IMR-90 (cell line): ENCODE data around the gene PPP1CB. TPM values are rescaled to one million over a fixed set of nuclear protein-coding genes. Genes with fewer than 3 reads are reported as not detected.

ENCODE experiments used
- ATAC-seq: fragments of 200-7000 bp; cut with Tn5 transposase; 2 replicates; pipeline ENCODE4 v1.9.1; 2020; ENCODE audit warnings: low read depth, mild to moderate bottlenecking, moderate library complexity
- BruUV-seq: library from RNA; stranded (reverse); fragments of 400-500 nt; replicated peaks from 2 replicates; lab custom pipeline; 2021; lab: Mats Ljungman, UMichigan
- CTCF ChIA-PET: fragments of 300-600 bp; formaldehyde crosslinking; extraction: SDS; loops from one replicate; lab custom pipeline; 2021; ENCODE audit warnings: antibody characterized with exemption; lab: Yijun Ruan, JAX
- POLR2A ChIA-PET: fragments of 300-600 bp; sonication (Branson Sonifier 250); formaldehyde crosslinking; loops from one replicate; lab custom pipeline; 2022; ENCODE audit warnings: antibody characterized with exemption; ENCODE audit not compliant: unreplicated experiment; lab: Charles Lee
- DNase-seq: peaks from one replicate; pipeline ENCODE4 v3.0.0; 2013
- H2AFZ ChIP-seq: replicated peaks from 2 replicates; pipeline ENCODE3; 2013; ENCODE audit warnings: low read length, mild to moderate bottlenecking; ENCODE audit not compliant: poor library complexity
- H2AK5ac ChIP-seq: 2 replicates; pipeline ENCODE4 v1.6.1; 2013; ENCODE audit warnings: low read depth, low read length, inconsistent platforms
- H2AK9ac ChIP-seq: replicated peaks from 2 replicates; pipeline ENCODE3; 2013; ENCODE audit warnings: mild to moderate bottlenecking, low read depth, low read length, moderate library complexity; ENCODE audit not compliant: poor library complexity
- H2BK120ac ChIP-seq: 2 replicates; pipeline ENCODE4 v1.6.1; 2013; ENCODE audit warnings: low read depth, low read length, inconsistent platforms
- H2BK15ac ChIP-seq: 3 replicates; pipeline ENCODE4 v1.6.1; 2013; ENCODE audit warnings: low read depth, low read length, inconsistent platforms
- H2BK20ac ChIP-seq: 2 replicates; pipeline ENCODE4 v1.6.1; 2013; ENCODE audit warnings: low read depth, mild to moderate bottlenecking, inconsistent platforms, low read length, moderate library complexity
- H2BK5ac ChIP-seq: 2 replicates; pipeline ENCODE4 v1.6.1; 2013; ENCODE audit warnings: mild to moderate bottlenecking, low read depth, low read length, inconsistent platforms; ENCODE audit not compliant: poor library complexity, severe bottlenecking
- H3K14ac ChIP-seq: replicated peaks from 2 replicates; pipeline ENCODE4 v1.6.1; 2013; ENCODE audit warnings: low read depth, low read length, inconsistent platforms
- H3K18ac ChIP-seq: 2 replicates; pipeline ENCODE4 v1.6.1; 2013; ENCODE audit warnings: low read depth, low read length, control low read depth
- H3K23ac ChIP-seq: 2 replicates; pipeline ENCODE4 v1.6.1; 2013; ENCODE audit warnings: low read depth, low read length, inconsistent platforms
- H3K27ac ChIP-seq: 2 replicates; pipeline ENCODE4 v1.5.1; 2013; ENCODE audit warnings: mild to moderate bottlenecking, control low read depth, low read length; ENCODE audit not compliant: insufficient read depth
- H3K27me3 ChIP-seq: 2 replicates; pipeline ENCODE4 v1.6.1; 2013; ENCODE audit warnings: low read length; ENCODE audit not compliant: control insufficient read depth, insufficient read depth
- H3K36me3 ChIP-seq: 2 replicates; pipeline ENCODE4 v1.6.1; 2013; ENCODE audit warnings: low read length, mixed read lengths; ENCODE audit not compliant: control insufficient read depth, insufficient read depth
- H3K4ac ChIP-seq: 2 replicates; pipeline ENCODE4 v1.6.1; 2013; ENCODE audit warnings: low read depth, low read length, inconsistent platforms
- H3K4me1 ChIP-seq: 2 replicates; pipeline ENCODE4 v1.6.1; 2013; ENCODE audit warnings: low read length, mixed read lengths; ENCODE audit not compliant: control insufficient read depth, insufficient read depth
- H3K4me2 ChIP-seq: 2 replicates; pipeline ENCODE4 v1.6.1; 2013; ENCODE audit warnings: low read depth, mild to moderate bottlenecking, control low read depth, low read length, moderate library complexity
- H3K4me3 ChIP-seq: 2 replicates; pipeline ENCODE4 v1.5.1; 2013; ENCODE audit warnings: low read depth, mild to moderate bottlenecking, control low read depth, low read length, moderate library complexity; ENCODE audit not compliant: insufficient read depth
- H3K56ac ChIP-seq: 2 replicates; pipeline ENCODE4 v1.6.1; 2013; ENCODE audit warnings: low read length, inconsistent platforms; ENCODE audit not compliant: insufficient read depth; ENCODE audit errors: extremely low read depth
- H3K79me1 ChIP-seq, 2 experiments: 2 replicates each; pipeline ENCODE4 v1.6.1; 2013; ENCODE audit warnings: low read length in 2 of 2, inconsistent platforms in 1 of 2, low read depth in 1 of 2
- H3K9ac ChIP-seq: 2 replicates; pipeline ENCODE4 v1.6.1; 2013; ENCODE audit warnings: low read depth, low read length, control low read depth
- H3K9me1 ChIP-seq: 2 replicates; pipeline ENCODE4 v1.6.1; 2013; ENCODE audit warnings: low read length, inconsistent platforms; ENCODE audit not compliant: insufficient read depth
- H3K9me3 ChIP-seq: 2 replicates; pipeline ENCODE4 v1.6.1; 2013; ENCODE audit warnings: low read length; ENCODE audit not compliant: control insufficient read depth, insufficient read depth
- H4K20me1 ChIP-seq: 2 replicates; pipeline ENCODE4 v1.6.1; 2013; ENCODE audit warnings: low read length, inconsistent platforms; ENCODE audit not compliant: insufficient read depth
- H4K5ac ChIP-seq: 2 replicates; pipeline ENCODE4 v1.6.1; 2013; ENCODE audit warnings: mild to moderate bottlenecking, low read depth, low read length, control low read depth
- H4K8ac ChIP-seq, 2 experiments: 2 replicates each; pipeline ENCODE4 v1.6.1; 2013; ENCODE audit warnings: low read depth in 2 of 2, low read length in 2 of 2, control low read depth in 1 of 2, inconsistent platforms in 1 of 2
- H4K91ac ChIP-seq: 2 replicates; pipeline ENCODE4 v1.6.1; 2013; ENCODE audit warnings: low read depth, low read length, inconsistent platforms; ENCODE audit not compliant: insufficient read depth
- BHLHE40 ChIP-seq: fragments of 150-350 bp; IDR thresholded peaks from 2 replicates; pipeline ENCODE4 v1.6.1; 2016; ENCODE audit warnings: mild to moderate bottlenecking, low read depth, low read length
- CHD1 ChIP-seq: IDR thresholded peaks from 2 replicates; pipeline ENCODE4 v1.6.1; 2012; ENCODE audit warnings: low read depth, low read length, improper control_type of control experiment
- ELK1 ChIP-seq: fragments of 150-350 bp; IDR thresholded peaks from 2 replicates; pipeline ENCODE4 v1.6.1; 2016; ENCODE audit warnings: low read depth, mild to moderate bottlenecking, low read length, moderate library complexity, borderline replicate concordance
- FOS ChIP-seq: fragments of 150-350 bp; IDR thresholded peaks from 2 replicates; pipeline ENCODE4 v1.6.1; 2016; ENCODE audit warnings: low read depth, low read length
- MAFK ChIP-seq: IDR thresholded peaks from 2 replicates; pipeline ENCODE4 v1.6.1; 2012; ENCODE audit warnings: low read depth, low read length, improper control_type of control experiment
- MXI1 ChIP-seq: IDR thresholded peaks from 2 replicates; pipeline ENCODE4 v1.6.1; 2012; ENCODE audit warnings: low read depth, mild to moderate bottlenecking, low read length, moderate library complexity, borderline replicate concordance
- NFE2L2 ChIP-seq: fragments of 150-350 bp; IDR thresholded peaks from 2 replicates; pipeline ENCODE4 v1.6.1; 2016; ENCODE audit warnings: low read depth, mild to moderate bottlenecking, low read length
- RFX5 ChIP-seq: IDR thresholded peaks from 2 replicates; pipeline ENCODE4 v1.8.0; 2012; ENCODE audit warnings: low read depth, mild to moderate bottlenecking, low read length, moderate library complexity
- SMC3 ChIP-seq: fragments of 150-350 bp; IDR thresholded peaks from 2 replicates; pipeline ENCODE4 v1.6.1; 2016; ENCODE audit warnings: low read depth, mild to moderate bottlenecking, antibody characterized with exemption, low read length, moderate library complexity
- USF2 ChIP-seq: fragments of 150-350 bp; IDR thresholded peaks from 2 replicates; pipeline ENCODE4 v1.6.1; 2017; ENCODE audit warnings: mild to moderate bottlenecking, antibody characterized with exemption, low read length, low read depth
- WGBS, 2 experiments: methylation state at CpG; one replicate each; pipeline versions ENCODE4 v1.1.5 to v1.1.7; 2013; ENCODE audit warnings: missing lambda C conversion rate in 2 of 2; ENCODE audit not compliant: insufficient read length in 1 of 2; ENCODE audit errors: extremely low coverage in 2 of 2; 5-methylcytosine and 5-hydroxymethylcytosine counted together
- dilution Hi-C: fragments of 300-500 bp; cut with HindIII; formaldehyde crosslinking; loops from one replicate; pipeline ENCODE4 v1.14.3; 2018; ENCODE audit warnings: low sequenced_read_pairs; ENCODE audit not compliant: unreplicated experiment
- in situ Hi-C: fragments of 300-500 bp; cut with MboI; formaldehyde crosslinking; loops from 3 replicates; pipeline ENCODE4 v1.14.3; 2019; ENCODE audit warnings: low sequenced_read_pairs, inconsistent platforms, mixed read lengths
- intact Hi-C: fragments of 100-400 bp; cut with micrococcal nuclease; formaldehyde crosslinking; loops from 2 replicates; pipeline ENCODE4 v1.10.0; 2022
- polyA plus RNA-seq, 3 experiments: library from polyadenylated mRNA; depleted of rRNA; stranded (reverse); fragments of >200 nt; gene quantifications; 2 replicates each; pipeline ENCODE4 v1.2.3, GENCODE V29; 2012; ENCODE audit warnings: low replicate concordance in 1 of 3
- total RNA-seq: library from RNA; depleted of rRNA; stranded (reverse); fragments of >200 nt; gene quantifications from 2 replicates; pipeline ENCODE4 v1.2.3, GENCODE V29; 2012

Gene PPP1CB
- total and polyA plus RNA-seq, 2 of the 4 experiments (the other 2 are of a cell fraction): 37.7 to 111 TPM

- H2BK15ac ChIP-seq: no peak overlapping the region
- POLR2A ChIA-PET: no interaction called here
- H4K8ac ChIP-seq: no peak overlapping the region
- peaks cover 7% of the 10 kb centered on the region for H3K4me1 ChIP-seq
- no peak overlapping the region for H3K9ac ChIP-seq
- DNase-seq (no peak), ATAC-seq (no peak)
- H2AFZ ChIP-seq: no peak overlapping the region
- no peak overlapping the region for H3K4ac ChIP-seq
- no peak overlapping the region for H3K23ac ChIP-seq
- H3K18ac ChIP-seq: no peak overlapping the region
- no peak for TF ChIP-seq CHD1
- TF ChIP-seq FOS: no peak
- no peak for TF ChIP-seq MAFK
- TF ChIP-seq SMC3: no peak
- no peak for TF ChIP-seq BHLHE40
- TF ChIP-seq ELK1: no peak
- no peak for TF ChIP-seq NFE2L2
- no peak for TF ChIP-seq MXI1
- TF ChIP-seq RFX5: no peak
- TF ChIP-seq USF2: no peak
- H3K14ac ChIP-seq: no peak overlapping the region
- no TSS peak for BruUV-seq
- no peaks in the 10 kb centered on the region for H3K9me3 ChIP-seq
- intact Hi-C loops: no loop called here
- CTCF ChIA-PET: no interaction called here
- H3K79me1 ChIP-seq: no peaks in the 10 kb centered on the region
- WGBS, 2 experiments: 100% methylated on average over 3 of the region's 3 CpGs; no CpG with 5 or more reads in 1 of the 2 experiments
- no peak overlapping the region for H2AK9ac ChIP-seq
- no peak overlapping the region for H3K56ac ChIP-seq
- no peak overlapping the region for H4K91ac ChIP-seq
- no peak overlapping the region for H3K4me3 ChIP-seq
- no peaks in the 10 kb centered on the region for H3K36me3 ChIP-seq
- in situ Hi-C loops: no loop called here
- H2BK5ac ChIP-seq: no peak overlapping the region
- H2BK20ac ChIP-seq: no peak overlapping the region
- H3K4me2 ChIP-seq: no peak overlapping the region
- peaks cover 9% of the 10 kb centered on the region; the same call in 1 of the 2 replicates for H3K9me1 ChIP-seq
- H3K27me3 ChIP-seq: no peaks in the 10 kb centered on the region
- no peak overlapping the region for H2BK120ac ChIP-seq
- dilution Hi-C loops: no loop called here
- no peak overlapping the region for H3K27ac ChIP-seq
- no peak overlapping the region for H2AK5ac ChIP-seq
- no peak overlapping the region for H4K5ac ChIP-seq
- H4K20me1 ChIP-seq: no peaks in the 10 kb centered on the region
These were observed 31.3 kb upstream of the PPP1CB start for GRCh38 chr2:28720345-28720744.
